HG02852 (cell line): ENCODE measurements around the gene RASL12.
"Not testable (repeated sequence)": the region's sequence is repeated elsewhere in the genome, so short reads cannot be mapped to it uniquely, and the experiment has no call there.

ENCODE experiments used
- ATAC-seq: cut with Tn5 transposase; IDR thresholded peaks from one replicate; pipeline ENCODE4 v1.9.1; 2021; ENCODE audit warnings: mild to moderate bottlenecking, moderate library complexity; ENCODE audit not compliant: unreplicated experiment

The RASL12 gene

DNA sequence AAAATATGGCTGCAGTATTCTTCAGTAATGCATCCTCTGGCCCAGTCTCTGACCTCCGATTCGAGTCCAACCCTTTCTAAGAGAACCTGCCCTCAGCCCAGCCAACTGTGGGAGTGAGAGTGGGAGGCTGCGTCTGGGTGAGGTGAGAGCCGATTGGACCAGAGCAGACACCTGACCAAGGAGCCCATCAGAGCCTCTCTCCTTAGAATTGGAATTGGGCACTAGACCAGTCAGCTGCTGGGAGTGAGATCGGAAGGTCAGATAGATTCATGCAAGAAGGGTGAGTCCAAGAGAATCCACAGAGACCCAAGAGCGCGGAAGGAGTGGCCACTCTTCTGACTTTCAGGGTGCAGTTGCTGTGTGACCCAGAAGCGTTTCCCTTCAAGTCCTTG is 10.2 kb downstream of the RASL12 start:
- ATAC-seq, result no peak

DNA sequence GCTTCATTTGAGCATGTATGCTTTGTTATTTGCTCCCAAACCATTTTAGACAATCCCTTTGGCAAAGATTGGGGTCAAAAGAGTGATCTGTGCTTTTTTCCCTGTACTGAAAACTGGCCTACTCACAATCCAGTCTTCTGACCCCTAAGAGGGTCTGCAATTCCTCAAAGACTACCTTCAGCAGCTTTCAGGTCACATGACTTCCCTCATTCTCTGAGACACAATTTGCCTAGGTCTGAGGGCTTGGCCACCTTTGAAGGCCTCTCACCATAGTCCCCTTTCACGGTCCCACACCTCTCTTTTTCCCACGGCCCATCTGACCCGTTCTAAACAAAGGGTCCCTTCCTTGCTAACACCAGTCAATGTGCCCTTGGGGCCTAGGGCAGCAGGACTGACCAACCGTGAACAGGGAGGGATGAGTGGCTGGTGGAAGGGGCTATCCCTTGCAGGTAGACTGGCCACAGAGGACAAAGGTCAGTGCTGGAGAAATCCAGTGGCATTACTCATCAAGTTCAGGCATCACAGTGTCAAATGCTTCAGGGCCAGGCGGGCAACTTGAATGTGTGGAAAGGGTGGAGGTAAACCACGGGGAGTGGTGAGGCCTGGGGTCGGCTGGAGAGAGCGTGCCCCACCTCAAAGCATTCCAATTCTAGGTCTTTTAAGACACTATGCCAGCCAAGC is 10.8 kb downstream of the RASL12 start:
- no peak for ATAC-seq

DNA sequence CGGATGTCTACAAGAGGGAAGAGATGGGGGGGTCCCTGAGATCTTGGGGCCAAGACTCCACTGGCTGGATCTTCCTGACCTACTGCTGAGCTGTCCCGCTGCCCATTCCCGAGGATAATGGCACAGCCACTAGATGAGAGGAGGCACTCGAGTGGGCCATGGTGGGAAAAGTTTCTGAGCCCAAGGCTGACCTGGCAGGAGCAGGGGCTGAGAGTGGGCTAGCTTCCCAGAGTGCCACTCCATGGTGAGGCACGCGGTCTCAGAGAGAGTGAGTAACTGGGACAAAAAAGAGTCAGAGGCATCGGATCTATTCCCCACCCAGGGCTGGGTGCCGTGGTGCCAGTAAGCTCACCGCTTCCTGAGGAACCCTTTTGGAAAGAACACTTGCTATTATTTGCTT is 11.7 kb downstream of the RASL12 start:
- no peak for ATAC-seq

DNA sequence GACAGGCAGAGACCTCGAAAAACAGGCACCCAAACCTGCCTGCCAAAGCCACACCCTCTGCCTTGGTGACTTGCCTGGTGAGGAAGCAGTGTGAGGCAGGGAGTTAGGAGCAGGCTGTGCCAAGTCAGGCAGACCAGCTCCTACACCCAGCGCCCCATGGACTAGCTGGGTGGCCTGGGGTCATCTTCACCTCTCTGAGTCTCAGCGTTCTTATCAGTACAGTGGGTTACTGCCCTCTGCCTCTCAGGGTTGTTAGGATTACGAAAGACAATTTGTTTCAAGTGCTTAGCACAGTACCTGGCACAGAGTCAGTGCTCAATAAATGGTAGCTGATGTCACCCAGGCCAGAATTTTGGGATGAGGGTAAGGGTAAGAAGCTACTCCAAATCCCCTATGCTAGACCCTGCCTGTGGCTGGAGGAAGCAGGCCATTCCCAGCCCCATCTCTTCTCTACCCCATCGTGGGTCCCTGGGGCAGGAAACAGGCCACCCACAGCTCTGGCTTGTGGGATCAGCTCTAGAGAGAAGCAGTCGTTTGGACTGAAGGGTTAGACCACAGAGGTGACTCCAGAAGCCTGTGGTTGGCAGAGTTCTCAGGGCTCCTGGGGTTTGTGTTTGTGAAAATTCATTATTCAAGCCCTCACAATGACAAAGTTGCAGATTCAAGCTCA is 12.5 kb downstream of the RASL12 start:
- ATAC-seq, result no peak

DNA sequence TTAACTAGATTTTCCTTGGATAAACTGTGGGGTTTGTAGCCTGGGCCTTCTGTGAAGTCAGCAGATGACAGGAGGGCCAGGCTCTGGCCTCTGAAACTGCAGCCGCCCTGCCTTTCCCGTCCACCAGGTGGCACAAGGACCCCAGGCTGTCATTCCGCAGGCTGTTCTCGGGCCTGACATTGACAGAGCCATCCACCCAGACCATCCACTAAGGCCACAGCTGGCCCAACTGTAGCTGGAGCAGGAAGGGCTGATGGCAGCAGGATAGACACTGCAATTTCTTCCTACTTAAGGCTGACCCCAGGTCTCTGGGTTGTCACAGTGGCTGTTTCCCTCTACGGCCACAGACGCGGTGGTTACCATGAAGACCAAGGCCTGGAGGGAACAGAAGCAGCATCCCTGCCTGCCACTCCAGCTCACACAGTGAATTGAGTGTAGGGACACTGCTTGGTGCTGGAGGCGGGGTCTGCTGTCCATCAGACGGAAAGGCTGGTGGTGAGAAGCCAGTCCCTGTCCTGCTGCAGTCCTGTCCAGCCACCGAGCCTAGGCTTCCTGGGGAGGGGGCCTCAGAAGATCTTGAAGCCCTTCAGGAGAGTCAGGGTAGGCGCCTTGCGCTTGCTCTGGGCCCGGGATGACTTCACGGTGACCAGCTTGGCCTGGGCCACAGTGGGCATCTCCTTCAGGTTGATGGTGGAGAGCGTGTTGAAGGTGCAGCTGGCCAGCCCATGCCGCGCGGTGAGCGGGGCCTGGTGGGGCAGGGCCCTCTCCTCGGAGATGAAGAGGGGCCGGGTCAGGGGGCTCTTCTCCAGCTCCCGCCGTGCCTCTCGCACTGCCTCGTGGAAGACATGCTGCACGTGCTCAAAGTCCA is 13.2 kb downstream of the RASL12 start:
- ATAC-seq, result no peak

DNA sequence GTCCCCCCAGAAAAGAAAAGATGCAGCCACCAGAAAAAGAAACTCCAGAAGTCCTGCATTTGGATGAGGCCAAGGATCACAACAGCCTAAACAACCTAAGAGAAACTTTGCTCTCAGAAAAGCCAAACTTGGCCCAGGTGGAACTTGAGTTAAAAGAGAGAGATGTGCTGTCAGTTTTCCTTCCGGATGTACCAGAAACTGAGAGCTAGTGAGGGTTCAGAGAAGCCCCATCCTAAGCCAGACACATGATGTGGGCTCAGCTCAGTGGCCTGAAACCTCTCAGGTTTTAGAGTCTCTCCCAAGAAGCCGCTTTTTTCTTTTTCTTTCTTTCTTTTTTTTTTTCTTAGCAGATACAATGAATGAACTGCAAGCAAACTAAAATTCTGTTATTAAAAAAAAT is 14.8 kb downstream of the RASL12 start:
- ATAC-seq, result no peak

DNA sequence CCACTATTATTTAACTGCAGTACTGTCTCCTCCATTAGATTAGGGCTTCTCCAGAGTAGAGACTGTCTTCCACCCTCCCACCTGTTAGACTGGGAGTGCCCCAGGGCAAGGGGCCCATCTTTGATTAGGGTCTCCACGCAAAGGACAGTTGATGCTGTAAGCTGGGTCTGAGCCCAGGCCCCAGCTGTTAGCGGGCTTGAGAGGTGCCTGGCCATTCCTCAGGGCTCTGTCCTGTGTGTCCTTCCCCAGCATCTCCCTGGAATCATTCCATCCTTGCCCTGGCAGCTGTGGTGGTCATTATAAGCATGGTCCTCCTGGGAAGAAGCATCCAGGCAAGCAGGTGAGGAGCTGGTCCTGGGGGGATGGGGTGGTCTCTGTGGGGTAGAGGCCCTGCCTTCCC is 16.5 kb downstream of the RASL12 start:
- no peak for ATAC-seq

DNA sequence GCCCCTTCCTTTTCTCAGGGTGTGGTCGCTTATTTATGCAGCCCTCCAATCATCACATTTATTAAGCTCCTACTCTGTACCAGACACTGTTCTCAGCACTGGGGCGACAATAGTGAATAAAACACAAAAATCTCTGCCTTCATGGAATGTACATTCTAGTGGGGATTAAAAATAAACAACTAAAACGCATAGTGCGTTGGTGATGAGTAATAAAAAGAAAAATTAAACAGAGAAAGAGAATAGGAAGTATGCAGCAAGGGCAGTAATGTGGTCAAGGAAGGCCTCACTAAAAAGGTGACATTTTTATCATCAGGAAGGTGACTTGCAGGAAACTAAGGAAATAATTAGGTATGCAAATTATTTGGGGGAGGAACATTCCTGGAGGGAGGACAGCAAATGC is 17.5 kb downstream of the RASL12 start:
- no peak for ATAC-seq

DNA sequence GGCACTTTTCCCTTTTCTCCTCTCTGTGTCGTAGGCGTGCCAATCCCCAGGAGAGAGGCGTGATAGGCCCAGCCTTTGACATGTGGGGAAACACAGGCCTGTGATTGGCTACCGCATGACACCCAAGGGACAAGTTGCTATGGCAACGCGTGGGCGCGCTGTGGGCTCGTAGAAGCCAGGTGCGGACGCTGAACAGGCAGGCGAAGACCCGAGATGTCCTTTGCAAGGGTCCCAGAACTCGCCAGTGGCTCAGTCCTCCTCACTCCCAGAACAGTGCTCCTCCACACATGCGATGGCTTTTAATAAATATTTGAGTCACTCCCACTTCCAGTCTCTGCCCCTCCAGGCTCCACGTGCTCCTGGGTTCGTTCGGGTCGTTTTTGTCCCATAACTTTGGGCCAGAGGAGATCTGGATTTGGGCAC is 18.4 kb downstream of the RASL12 start:
- peak; percentile 90 for ATAC-seq

DNA sequence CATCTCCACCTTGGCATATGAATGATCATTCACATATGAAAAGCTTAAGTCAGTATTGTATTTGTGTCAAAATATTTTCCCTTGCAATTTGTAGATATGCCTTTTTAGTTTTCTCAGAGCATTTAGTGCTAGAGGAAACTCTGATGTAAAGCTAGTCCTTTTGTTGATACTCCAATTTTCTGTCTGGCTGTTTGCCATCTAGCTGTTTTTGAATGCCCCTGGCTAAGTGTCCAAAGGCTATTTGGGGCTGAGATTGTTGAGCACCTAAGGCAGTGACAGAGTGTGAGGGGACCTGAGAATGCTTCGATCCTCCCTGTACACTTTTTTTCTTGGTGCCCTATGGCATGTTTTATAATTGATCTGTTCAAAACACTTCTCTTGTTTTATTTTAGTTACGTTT is 19.6 kb downstream of the RASL12 start:
- ATAC-seq, result no peak

DNA sequence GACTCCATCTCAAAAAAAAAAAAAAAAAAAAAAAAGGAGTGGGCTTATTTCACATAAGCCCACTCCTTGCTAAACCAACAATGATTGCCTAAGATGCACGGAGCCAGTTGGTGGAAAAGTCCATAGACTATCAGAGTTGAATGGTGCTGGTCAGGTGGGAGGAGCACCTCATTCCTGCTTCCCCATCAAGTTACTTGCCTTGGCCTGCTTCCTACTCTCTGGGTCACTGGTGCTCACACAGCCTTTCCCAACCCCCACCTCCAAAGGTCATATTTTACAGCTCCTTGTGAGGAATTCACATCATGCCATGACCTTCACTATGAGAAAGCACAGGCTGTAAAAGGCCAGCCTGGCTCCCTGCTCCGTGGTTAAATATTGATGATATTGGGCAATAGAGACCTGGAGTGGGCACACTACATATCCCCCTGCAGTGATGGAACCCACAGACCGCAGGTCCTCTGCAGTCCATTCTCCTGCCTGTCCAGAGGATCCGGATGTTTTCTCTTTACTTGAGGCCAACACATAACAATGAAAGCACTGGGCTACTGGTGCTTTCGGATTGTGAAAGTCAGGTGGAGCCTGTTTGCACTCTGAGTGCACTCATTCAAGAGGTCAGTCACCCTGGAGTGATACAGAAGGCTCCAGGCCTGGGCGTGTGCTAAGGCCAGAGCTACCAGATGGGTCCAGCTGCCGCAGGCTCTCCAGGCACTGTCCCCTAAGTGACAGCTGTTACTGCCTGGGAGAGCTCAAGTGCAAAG is 22.9 kb downstream of the RASL12 start, which contains the start of gene SLC51B:
Gene SLC51B, plus strand, starts transcription at position 664 of the 758 bp plus-strand sequence. CDS start 4,618 bp downstream, outside the sequence.
- no peak for ATAC-seq

DNA sequence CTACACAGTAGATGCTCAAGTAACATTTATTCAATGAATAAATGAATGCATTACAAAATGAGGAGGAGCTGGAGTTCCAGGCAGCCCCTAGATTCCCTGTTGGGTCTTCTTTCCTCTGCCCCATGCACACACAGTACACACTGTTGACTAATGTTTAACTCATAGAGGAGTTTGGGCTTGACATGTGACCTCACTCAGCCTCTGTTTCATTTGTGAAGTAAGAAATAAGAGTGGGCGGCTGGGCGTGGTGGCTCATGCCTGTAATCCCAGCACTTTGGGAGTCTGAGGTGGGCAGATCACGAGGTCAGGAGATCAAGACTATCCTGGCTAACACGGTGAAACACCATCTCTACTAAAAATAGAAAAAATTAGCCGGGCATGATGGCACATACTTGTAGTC is 23.6 kb downstream of the RASL12 start:
- not testable (repeated sequence) for ATAC-seq

DNA sequence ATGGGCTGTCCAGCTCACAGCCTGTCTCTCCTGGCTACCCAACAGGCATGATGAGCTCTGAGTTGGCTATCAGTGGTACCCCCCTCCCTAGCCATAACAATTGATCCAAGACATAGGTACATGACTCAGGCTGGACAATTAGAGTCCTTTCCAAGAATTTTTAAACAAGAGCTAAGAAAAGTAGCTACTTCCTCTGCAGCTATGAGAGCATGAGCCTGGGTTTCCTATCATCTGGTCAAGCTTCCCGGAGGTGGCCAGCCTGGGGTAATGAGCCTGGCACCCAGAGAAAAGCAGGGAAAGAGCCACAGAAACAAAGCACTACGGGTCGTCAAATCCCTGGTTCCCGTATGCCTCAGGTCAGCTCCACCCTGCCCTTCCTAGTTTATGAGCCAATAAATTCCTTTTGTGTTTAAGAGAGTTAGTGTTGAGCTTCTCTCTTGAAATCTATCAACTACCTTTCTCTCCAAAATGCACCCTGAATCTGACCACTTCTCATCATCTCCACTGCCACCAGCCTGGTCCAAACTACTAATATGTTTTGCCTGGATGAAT is 24.9 kb downstream of the RASL12 start:
- ATAC-seq, result no peak

DNA sequence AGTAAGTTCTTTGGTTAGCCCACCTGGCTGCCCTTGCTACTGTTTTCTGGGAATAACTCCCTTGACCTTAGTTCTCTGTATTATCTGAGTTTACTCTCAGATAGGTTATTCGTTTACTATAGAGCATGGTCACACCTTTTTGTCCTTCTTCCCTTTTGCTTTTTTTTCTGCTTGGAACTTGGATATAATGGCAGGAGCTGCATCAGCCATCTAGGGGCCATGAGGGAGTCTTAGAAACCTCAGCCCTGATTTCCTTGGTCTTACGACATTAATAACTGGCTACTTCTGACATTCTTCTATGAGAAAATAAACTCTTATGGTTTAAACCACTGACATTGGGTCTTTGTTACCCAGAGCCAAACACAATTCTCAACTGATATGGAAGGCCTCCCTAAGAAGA is 26.0 kb downstream of the RASL12 start:
- ATAC-seq, result no peak

DNA sequence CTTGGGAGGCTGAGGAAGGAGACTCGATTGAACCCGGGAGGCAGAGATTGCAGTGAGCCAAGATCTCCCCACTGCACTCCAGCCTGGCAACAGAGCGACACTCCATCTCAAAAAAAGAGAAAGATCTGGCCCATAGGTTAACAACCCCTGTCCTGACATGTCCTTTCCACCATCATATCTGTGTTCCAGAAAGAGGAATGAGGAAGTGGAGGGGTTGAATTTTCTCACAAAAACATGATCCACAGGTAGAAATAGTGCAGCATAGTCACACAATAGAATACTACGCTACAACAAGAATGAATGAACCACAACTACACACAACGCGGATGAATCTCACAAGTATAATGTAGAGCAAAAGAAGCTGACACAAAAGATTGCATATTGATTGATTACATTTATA is 27.3 kb downstream of the RASL12 start:
- no peak for ATAC-seq

DNA sequence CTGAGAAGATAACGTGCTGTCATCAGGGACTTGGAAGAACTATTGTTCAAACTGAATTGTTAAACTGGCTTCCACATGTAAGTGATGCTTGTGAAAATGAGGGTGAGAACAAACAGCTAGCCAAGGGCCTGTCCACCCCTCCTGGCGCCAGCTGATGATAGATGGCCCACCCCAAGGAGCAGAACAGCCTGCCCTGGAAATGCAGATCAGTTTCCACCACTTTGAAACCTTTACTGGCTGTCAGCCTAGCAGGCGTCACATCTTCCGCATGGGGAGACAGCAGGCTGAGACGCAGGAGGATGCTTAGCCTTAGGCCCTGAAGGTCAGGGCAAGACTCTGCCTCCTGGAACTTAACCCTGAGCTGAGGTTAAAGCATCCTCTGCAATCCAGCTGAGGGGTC is 29.0 kb downstream of the RASL12 start:
- ATAC-seq, result no peak

DNA sequence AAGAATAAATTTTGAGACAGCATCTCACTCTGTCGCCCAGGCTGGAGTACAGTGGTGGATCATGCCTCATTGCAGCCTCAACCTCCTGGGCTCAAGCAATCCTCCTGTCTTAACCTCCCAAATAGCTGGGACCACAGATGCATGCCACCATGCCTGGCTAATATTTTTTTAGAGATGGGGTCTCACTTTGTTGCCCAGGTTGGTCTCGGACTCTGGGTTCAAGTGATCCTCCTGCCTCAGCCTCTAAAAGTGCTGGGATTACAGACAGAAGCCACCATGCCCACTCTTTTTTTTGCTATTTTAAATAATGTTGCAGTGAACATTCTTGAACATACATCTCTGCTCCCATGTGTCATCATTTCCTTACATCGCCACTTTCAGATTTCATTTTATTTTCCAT is 29.4 kb downstream of the RASL12 start:
- no peak for ATAC-seq

DNA sequence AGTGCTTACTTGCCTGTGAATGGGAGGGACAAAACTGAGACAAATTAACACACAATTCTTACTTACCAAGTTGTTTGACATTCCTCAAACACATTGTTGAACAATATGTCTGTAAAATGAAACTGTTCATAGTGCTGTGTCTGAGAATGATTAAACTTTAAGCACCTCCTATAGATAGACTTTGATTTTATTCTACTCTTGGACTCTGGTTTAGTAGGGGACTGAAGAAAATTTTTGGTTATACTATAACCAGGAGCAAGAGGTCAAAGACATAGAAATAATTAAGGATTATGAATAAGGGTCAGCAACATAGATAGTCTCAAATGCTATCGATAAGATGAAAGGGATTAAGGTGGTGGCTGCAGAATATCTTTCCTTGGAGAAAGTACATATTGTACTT is 30.5 kb downstream of the RASL12 start:
- ATAC-seq, result no peak

DNA sequence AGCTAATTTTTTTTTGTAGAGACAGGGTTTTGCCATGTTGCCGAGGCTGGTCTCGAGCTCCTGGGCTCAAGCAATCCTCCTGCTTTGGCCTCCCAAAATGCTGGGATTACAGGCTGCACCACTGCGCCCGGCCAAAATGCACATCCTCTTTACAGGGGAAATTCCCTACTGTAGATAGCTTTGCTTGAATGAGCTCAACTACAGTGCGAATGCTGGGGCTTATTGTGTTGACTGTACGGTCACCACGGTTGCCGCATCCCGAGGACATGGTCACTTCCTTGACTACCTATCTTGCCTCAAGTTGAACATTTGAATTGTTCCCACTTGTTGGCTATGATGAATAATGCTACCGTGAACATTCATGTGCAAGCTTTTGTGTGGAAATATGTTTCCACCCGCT is 33.1 kb downstream of the RASL12 start:
- no peak for ATAC-seq

DNA sequence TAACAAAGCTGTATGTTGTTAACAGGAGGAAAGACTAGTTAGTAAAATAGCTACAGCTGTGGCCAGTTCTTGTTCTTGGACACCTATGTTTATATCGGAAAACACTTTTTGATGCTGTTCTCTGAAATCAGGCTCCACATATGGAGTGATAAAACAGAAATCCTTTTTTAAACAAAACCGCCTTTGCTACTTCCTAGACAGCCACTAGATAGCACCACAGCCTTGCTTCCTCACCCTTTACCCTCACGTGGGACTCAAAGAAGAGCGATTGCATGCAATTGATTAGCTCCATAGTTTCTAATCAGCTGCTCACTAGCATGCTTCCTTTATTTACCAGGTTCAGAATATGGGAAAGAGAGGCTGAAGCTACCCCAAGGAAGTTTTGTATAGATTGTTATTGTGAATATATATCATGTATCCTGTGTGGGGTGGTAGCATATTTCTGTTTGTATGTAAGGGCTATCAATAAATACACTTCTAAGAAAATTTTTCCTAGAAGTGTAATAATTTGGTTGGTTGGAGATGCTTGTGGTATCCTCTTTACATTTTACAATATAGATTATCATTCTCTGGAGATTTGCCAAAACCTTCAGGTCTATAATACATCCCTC is 34.0 kb downstream of the RASL12 start:
- no peak for ATAC-seq
